Anterior cingulate cortex (tissue), 58 donors: ENCODE results near the gene SLCO2B1.
A peak's percentile ranks its signal among the peaks of the same experiment; 100 is the strongest.

Experiments
- DNase-seq, 58 donors: peaks; one replicate each; lab custom pipeline; 2025; lab: John Stamatoyannopoulos, UW

SLCO2B1 gene

GRCh38 chr11:75160880-75161279 lies 10.0 kb downstream of the SLCO2B1 start:
- DNase-seq, result no peak

GRCh38 chr11:75161506-75162095 lies 10.7 kb downstream of the SLCO2B1 start:
- DNase-seq, result no peak

GRCh38 chr11:75162954-75163353 lies 12.0 kb downstream of the SLCO2B1 start:
- no peak for DNase-seq

- no peak for DNase-seq
These were observed 13.3 kb downstream of the SLCO2B1 start for GRCh38 chr11:75163921-75164849.

GRCh38 chr11:75165721-75166120 lies 14.8 kb downstream of the SLCO2B1 start:
- no peak for DNase-seq

GRCh38 chr11:75166791-75167190 lies 15.9 kb downstream of the SLCO2B1 start:
- no peak for DNase-seq

- DNase-seq, result no peak
These were observed 16.7 kb downstream of the SLCO2B1 start for GRCh38 chr11:75167617-75168016.

- DNase-seq, result no peak
These were observed 18.4 kb downstream of the SLCO2B1 start for GRCh38 chr11:75169101-75169885.

- no peak for DNase-seq
These were observed 19.8 kb downstream of the SLCO2B1 start for GRCh38 chr11:75170516-75171201.

GRCh38 chr11:75173336-75173735 lies 22.4 kb downstream of the SLCO2B1 start:
- no peak for DNase-seq

- peak in 23 of 58 donors; percentile 9 to 52 (median 18) for DNase-seq
These were observed 24.0 kb downstream of the SLCO2B1 start for GRCh38 chr11:75174781-75175370.

- peak in 2 of 58 donors; percentile 17 to 22 for DNase-seq
These were observed 31.8 kb downstream of the SLCO2B1 start for GRCh38 chr11:75182664-75183063.

- DNase-seq, result no peak
These were observed 33.1 kb downstream of the SLCO2B1 start for GRCh38 chr11:75184051-75184450.

GRCh38 chr11:75184757-75185425 lies 34.0 kb downstream of the SLCO2B1 start:
- DNase-seq, result no peak

- DNase-seq, result no peak
These were observed 35.0 kb downstream of the SLCO2B1 start for GRCh38 chr11:75185866-75186265.

GRCh38 chr11:75186999-75187398 lies 36.1 kb downstream of the SLCO2B1 start:
- DNase-seq, result no peak

GRCh38 chr11:75188671-75189070 lies 37.8 kb downstream of the SLCO2B1 start:
- peak in 1 of 58 donors; percentile 8 for DNase-seq

GRCh38 chr11:75189108-75189507 lies 38.2 kb downstream of the SLCO2B1 start:
- no peak for DNase-seq

- DNase-seq, result no peak
These were observed 39.0 kb downstream of the SLCO2B1 start for GRCh38 chr11:75189911-75190310.
